ENCODE measurements around the gene RAP1GAP.
"Not testable (repeated sequence)": the region's sequence is repeated elsewhere in the genome, so short reads cannot be mapped to it uniquely, and the experiment has no call there.

RAP1GAP gene

GRCh38 chr1:21570528-21570875 lies 98.7 kb downstream of the RAP1GAP start:
- no peak for DNase-seq (ENCODE audit: low read depth in 2 of 2)

DNA sequence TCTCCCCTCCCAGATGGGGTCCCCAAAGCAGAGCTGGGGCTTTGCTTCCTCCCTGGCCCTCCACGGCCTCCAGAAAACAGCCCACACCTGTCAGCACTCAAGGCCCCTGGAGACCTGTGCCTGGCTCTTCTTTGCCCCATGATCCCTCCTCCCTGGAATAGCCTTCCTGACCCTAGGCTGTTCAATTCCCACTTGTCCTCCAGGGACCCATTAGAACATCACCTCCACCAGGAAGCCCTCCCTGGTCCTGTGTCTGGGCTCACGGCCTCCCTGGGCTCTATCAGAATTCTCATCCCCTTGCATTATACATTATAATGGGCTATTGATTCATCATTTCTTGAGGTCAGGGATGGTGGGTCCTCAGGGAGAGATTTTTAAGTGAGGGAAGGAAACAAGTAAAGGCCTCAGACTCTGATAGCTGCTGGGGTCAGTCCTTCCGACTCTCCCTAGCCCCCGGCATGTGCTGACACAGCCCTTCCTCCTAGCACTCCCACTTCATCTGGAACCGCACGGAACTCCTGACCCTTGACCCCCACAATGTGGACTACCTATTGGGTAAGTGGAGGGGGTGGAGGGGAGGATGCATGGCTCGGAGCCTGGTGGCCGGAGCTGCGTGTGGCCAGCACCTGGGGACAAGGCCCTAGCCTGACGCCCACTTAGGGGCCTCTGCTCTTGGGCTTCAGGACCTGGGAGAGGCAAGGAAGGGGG lies 99.2 kb downstream of the RAP1GAP start:
- DNase-seq (ENCODE audit: low read depth in 2 of 2): no peak

DNA sequence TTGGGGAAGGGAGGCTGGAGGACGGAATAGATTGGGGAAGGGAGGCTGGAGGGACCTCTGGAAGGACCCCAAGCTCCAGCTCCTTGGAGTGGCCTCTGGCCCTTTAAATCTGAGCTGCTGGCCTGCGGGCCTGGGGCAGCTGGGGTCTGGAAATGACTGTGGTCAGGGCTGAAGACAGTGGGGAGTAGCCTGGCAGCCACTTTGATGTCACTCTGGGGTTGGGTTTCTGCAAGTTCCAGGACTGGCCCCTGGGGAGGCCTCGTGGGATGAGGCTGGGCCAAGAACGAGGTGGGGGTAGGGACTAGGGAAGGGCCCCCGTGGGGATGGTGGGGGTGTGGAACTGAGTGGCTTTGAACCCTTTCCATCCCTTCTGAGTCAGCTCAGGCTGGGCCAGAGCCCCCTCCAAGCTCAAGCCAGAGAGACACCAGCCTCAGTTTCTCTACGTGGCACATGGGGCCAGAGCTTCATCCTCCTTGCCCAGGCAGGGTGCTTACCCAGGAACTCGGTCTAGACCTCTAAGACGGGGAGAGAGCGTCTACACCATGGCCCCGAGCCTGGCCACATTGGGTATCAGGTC lies 100.3 kb downstream of the RAP1GAP start:
- DNase-seq (ENCODE audit: low read depth in 2 of 2): no peak

GRCh38 chr1:21568006-21568746 lies 101.0 kb downstream of the RAP1GAP start:
- no peak for DNase-seq (ENCODE audit: low read depth in 2 of 2)

DNA sequence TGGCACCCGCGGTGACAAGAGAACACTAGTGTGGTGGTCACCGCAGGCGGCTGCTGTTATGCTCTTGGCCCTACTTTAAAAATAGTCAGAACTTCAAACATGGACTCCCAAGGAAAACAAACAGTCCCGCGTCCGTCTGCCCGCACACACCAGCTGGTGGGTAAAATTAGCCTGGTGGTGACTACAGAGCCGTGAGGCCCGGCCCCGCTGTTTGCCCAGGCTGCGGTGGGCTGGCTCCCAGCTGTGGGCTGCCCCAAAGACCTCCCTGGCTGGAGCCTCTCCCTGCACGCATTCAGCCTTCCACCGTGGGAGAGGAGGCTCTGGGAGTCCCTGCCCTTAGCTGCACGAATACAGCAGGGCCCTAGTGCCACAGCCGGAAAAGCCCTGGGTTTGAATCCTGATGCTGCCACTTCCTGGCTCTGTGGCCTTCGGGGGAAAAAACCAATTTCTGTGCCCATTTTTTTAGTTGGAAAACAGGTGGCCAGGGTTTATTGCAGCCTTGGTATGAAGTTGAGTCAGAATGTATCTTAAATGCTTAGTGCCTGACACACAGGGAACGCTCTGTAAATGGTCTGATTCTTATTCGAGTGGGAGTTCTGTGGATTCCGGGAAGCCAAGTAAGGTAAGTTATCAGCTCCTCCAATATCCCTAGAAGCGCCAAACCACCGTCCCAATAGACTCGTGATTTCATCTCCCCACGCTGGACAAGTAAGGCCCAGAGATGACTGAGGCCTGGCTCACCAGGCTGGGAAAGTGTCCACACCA lies 101.7 kb downstream of the RAP1GAP start:
- DNase-seq (ENCODE audit: low read depth in 2 of 2): no peak

GRCh38 chr1:21566361-21566760 lies 102.8 kb downstream of the RAP1GAP start:
- DNase-seq (ENCODE audit: low read depth in 2 of 2): not testable (repeated sequence)

DNA sequence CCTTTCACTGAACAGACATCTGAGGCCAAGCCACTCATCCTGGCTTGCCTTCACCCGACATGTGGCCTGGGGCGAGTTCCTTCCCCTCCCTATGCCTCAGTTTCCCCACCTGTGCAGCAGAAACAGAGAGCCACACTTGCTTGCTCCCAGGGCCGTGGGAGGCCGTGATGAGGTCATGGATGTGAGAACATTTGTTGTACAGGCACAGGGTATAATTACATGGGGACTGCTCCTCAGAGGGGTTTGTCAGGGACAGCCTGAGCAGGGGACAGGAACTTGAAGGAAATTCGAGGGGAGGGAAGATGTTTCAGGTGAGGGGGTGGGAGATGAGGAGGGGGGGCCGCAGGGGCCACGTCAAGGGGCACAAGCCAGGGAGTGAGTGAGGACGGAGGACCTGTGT lies 103.9 kb downstream of the RAP1GAP start:
- DNase-seq (ENCODE audit: low read depth in 2 of 2): no peak

- DNase-seq (ENCODE audit: low read depth in 2 of 2): no peak
These were observed 104.5 kb downstream of the RAP1GAP start for GRCh38 chr1:21564521-21565095.

- no peak for DNase-seq (ENCODE audit: low read depth in 2 of 2)
These were observed 105.2 kb downstream of the RAP1GAP start for GRCh38 chr1:21563971-21564370.

DNA sequence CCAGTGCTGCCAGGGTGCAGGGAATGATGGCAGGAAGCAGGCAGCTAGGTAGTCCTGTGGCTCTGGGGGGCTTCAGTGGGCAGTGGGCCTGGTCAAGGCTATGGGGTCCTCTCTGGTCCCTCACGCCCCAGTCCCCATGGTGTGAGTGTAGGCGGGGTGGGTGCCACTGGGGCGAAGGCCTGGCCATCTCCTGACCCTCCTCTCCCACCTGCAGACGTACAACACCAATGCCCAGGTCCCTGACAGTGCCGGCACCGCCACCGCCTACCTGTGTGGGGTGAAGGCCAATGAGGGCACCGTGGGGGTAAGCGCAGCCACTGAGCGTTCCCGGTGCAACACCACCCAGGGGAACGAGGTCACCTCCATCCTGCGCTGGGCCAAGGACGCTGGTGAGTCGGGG lies 106.3 kb downstream of the RAP1GAP start:
- no peak for DNase-seq (ENCODE audit: low read depth in 2 of 2)

DNA sequence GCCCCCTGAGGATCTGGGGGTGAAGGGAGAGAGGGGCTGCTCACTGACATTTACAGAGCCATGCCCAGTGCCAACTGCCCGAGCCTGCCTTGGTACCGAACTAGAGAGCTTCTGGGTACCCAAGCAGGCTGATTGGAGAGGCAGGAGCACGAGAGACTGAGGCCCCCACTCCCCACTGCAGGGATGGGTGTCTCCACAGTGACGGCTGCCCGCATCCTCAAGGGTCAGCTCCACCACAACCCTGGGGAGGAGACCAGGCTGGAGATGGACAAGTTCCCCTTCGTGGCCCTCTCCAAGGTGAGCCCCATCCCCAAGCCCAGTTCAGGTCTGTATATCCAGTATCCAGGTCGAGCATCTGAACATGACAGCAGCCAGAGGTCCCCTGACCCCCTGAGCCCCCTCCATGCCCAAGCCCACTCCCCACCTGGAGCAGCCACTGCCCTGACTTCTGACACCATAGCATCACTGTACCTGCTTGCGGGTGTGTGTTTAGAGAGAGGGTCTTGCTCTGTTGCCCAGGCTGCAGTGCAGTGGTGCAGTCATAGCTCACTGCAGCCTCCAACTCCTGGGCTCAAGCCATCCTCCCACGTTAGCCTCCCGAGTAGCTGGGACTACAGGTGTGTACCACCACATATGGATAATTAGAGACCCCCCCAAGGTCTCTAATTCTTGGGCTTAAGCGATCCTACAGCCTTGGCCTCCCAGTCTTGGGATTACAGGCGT lies 108.1 kb downstream of the RAP1GAP start:
- DNase-seq (ENCODE audit: low read depth in 2 of 2): no peak

- no peak for DNase-seq (ENCODE audit: low read depth in 2 of 2)
These were observed 109.2 kb downstream of the RAP1GAP start for GRCh38 chr1:21559788-21560567.

- DNase-seq (ENCODE audit: low read depth in 2 of 2): no peak
These were observed 115.8 kb downstream of the RAP1GAP start for GRCh38 chr1:21553116-21553926.

GRCh38 chr1:21552715-21553114 lies 116.4 kb downstream of the RAP1GAP start:
- DNase-seq (ENCODE audit: low read depth in 2 of 2): no peak

- DNase-seq (ENCODE audit: low read depth in 2 of 2): no peak
These were observed 118.2 kb downstream of the RAP1GAP start for GRCh38 chr1:21550866-21551475.

DNA sequence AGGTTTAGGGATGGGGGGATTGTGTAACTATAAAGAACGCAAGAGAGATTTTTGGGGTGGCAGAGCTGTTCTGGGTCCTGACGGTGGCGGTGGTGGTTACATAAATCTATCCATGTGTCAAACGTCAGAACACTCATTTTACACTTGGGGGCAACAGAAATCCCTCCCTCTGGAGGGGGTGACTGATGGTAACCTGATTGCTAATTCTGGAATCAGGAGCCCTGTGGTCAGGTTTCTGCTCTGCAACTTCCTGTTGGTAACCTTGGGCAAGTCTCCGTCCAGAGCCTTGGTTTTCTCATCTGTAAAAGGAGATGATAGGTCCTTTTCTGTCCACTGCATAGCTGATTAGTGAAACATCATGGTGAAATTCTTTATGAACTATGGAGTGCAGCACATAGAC lies 119.1 kb downstream of the RAP1GAP start:
- DNase-seq (ENCODE audit: low read depth in 2 of 2): no peak

DNA sequence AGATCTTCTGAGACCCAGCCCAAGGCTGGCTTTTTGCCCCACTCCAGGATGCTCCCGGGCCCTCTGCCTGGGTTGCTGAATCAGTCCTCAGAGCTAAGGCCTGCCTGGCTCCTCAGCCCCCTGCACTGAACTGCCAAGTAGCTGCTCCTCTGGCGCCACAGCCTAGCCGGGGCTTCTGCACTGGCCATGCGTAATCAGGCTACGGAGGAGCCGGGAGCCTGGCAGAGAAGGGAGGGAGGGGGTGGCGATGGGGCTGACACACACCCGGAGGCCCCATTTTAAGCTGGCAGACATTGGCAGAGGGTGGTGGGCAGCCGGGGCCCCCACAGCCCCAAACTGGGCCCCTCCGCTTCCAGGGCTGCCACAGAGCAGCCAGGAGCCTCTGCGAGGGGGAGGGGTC lies 121.3 kb downstream of the RAP1GAP start:
- DNase-seq (ENCODE audit: low read depth in 2 of 2): no peak

All from stimulated activated CD8-positive, alpha-beta memory T cell treated with anti-CD3 and anti-CD28 coated beads, Interleukin-15, amount 100 ng/mL, for 4 hours (primary cell).